Placental epithelial cell (primary cell): ENCODE data around the gene AFG1L. TPM values are rescaled to one million over a fixed set of nuclear protein-coding genes. Genes with fewer than 3 reads are reported as not detected.

ENCODE experiments used
- small RNA-seq: library from RNA; depleted of rRNA; stranded (forward); fragments of <200 nt; gene quantifications from one replicate; pipeline ENCODE3, GENCODE V24; 2012
- total RNA-seq: library from RNA; depleted of rRNA; stranded (reverse); fragments of >200 nt; gene quantifications from 2 replicates; pipeline ENCODE4 v1.2.3, GENCODE V29; 2012

Gene AFG1L
- total RNA-seq: 6.5 and 8.2 TPM in 2 replicates

DNA sequence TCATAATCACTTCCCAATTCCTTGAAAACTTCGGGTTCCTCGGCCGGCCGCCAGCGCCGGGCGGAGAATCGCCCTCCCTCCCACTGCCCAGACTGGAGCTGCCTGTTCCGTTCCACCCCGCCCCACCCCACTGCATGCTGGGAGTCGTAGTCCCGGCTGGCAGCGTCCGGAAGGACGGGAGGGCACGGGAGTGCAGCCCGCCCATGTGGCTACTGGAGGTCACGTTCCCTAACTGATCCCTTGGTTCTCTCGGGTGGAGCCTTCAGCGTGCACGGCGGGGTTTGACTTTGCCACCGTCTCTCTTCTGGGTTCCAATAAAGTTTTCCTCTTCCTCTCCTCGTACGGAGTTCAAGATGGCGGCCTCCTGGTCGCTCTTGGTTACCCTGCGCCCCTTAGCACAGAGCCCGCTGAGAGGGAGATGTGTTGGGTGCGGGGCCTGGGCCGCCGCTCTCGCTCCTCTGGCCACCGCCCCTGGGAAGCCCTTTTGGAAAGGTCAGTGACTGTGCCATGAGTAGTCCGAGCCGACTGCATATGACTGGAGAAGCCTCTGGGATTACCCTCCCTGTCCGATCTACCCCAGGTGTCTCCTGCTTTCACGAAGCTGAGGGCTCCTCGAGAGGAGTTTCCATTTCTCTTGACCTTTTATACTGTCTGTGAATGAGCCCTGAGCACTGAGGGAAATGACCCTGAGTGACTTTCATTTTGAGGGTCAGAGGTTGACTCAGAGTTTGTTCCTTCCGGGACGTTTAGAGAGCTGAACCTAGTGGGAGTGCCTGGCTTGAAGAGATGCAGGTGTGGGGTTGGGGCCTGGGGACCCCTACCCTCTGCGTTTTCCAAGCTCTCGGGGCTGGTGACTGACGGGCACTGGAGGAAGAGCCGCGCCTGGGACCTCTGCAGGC is at the start of gene AFG1L:
Gene AFG1L, plus strand, starts transcription at position 328 of the 899 bp plus-strand sequence. Its CDS starts 26 bp downstream, at position 354.

GRCh38 chr6:108260809-108261569 is 33.9 kb upstream of the AFG1L start, which contains the start of gene SNX3:
Gene SNX3 (minus strand): TSS chr6:108261040. CDS start chr6:108260921, 119 bp downstream.

DNA sequence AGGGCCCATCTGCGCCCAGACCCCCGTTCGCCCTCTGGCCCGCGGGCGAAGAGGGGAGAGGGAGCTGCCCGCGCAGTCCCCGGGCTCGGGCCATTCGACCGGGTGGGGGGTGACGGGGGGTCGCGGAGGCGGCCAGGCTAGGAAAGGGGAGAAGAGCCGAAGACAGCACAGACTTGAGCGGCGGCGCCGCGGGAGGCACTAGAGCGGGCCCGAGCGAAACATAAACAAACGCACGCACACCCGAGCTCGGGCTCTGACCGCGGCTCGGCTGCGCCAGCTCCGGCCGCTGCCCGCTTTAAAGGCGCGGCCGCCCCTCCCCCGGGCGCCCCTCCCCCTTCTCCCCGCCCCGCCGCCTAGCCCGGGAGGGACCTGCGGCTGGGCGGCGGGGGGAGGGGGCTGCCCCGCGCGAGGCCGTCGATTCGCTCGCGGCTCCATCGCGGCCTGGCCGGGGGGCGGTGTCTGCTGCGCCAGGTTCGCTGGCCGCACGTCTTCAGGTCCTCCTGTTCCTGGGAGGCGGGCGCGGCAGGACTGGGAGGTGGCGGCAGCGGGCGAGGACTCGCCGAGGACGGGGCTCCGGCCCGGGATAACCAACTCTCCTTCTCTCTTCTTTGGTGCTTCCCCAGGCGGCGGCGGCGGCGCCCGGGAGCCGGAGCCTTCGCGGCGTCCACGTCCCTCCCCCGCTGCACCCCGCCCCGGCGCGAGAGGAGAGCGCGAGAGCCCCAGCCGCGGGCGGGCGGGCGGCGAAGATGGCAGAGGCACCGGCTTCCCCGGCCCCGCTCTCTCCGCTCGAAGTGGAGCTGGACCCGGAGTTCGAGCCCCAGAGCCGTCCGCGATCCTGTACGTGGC is 265.8 kb downstream of the AFG1L start, which contains the start of gene FOXO3:
Gene FOXO3, plus strand, starts transcription at position 455 of the 846 bp plus-strand sequence. Its CDS starts 292 bp downstream, at position 747.

Small RNA genes lying within 50 kb of the gene (small RNA-seq; reads per million reads assigned to genes)
- not detected for gene AL356121.1
- not detected for gene AL391646.1
- not detected for gene RNA5SP212
- gene RNU6-1144P: not detected
- not detected for gene RNU6-770P
- not detected for gene Z98742.2

Other genes starting within 250 kb of the AFG1L start
- 5.1 and 27.1 TPM in 2 replicates for gene OSTM1, start 220.3 kb upstream of the AFG1L start, total RNA-seq
- not detected in 2 replicates for gene NR2E1, start 129.0 kb upstream of the AFG1L start, total RNA-seq
- gene SNX3, start 34.0 kb upstream of the AFG1L start, total RNA-seq: 133 and 177 TPM in 2 replicates